HepG2 (cell line): ENCODE results near the gene HYAL2. TPM values are rescaled to one million over a fixed set of nuclear protein-coding genes. Genes with fewer than 3 reads are reported as not detected.
A peak's percentile ranks its signal among the peaks of the same experiment; 100 is the strongest.

Source experiments
- CTCF ChIP-seq: sonication (generic); formaldehyde crosslinking; IDR thresholded peaks from 2 replicates; pipeline ENCODE4 v1.5.0; 2020; ENCODE audit warnings: mild to moderate bottlenecking, missing genetic modification reagents, moderate library complexity
- ETV5 ChIP-seq: IDR thresholded peaks from 2 replicates; pipeline ENCODE4 v1.6.1; 2018; ENCODE audit warnings: missing biosample characterization, missing genetic modification reagents, inconsistent platforms, borderline replicate concordance
- FIP1L1 ChIP-seq: fragments of 200-400 bp; formaldehyde crosslinking; IDR thresholded peaks from 2 replicates; pipeline ENCODE4 v1.6.1; 2018; ENCODE audit warnings: low read depth, mild to moderate bottlenecking, low read length, moderate library complexity, borderline replicate concordance; ENCODE audit not compliant: insufficient read depth
- GPBP1L1 ChIP-seq: sonication (generic); formaldehyde crosslinking; IDR thresholded peaks from 2 replicates; pipeline ENCODE4 v1.5.0; 2020; ENCODE audit warnings: mild to moderate bottlenecking, missing genetic modification reagents
- HOXA3 ChIP-seq: sonication (generic); formaldehyde crosslinking; IDR thresholded peaks from 2 replicates; pipeline ENCODE4 v1.5.0; 2020; ENCODE audit warnings: missing genetic modification reagents
- JARID2 ChIP-seq: sonication (generic); formaldehyde crosslinking; IDR thresholded peaks from 2 replicates; pipeline ENCODE4 v1.8.1; 2023; ENCODE audit warnings: missing genetic modification reagents, inconsistent platforms; ENCODE audit not compliant: insufficient replicate concordance
- JUND ChIP-seq: sonication (generic); formaldehyde crosslinking; IDR thresholded peaks from 2 replicates; pipeline ENCODE4 v1.8.0; 2022; ENCODE audit warnings: mild to moderate bottlenecking, missing genetic modification reagents
- PBX2 ChIP-seq: IDR thresholded peaks from 2 replicates; pipeline ENCODE4 v1.6.1; 2016; ENCODE audit warnings: control low read depth
- SRY ChIP-seq: sonication (generic); formaldehyde crosslinking; IDR thresholded peaks from 2 replicates; pipeline ENCODE4 v1.8.0; 2022; ENCODE audit warnings: mild to moderate bottlenecking, missing genetic modification reagents
- STAG1 ChIP-seq: sonication (generic); formaldehyde crosslinking; IDR thresholded peaks from 2 replicates; pipeline ENCODE4 v1.4.0; 2020; ENCODE audit warnings: missing genetic modification reagents
- ZBTB20 ChIP-seq: sonication (generic); formaldehyde crosslinking; IDR thresholded peaks from 2 replicates; pipeline ENCODE4 v1.8.1; 2023; ENCODE audit warnings: missing genetic modification reagents, low read depth, mild to moderate bottlenecking, borderline replicate concordance
- ZC3H4 ChIP-seq: sonication (generic); formaldehyde crosslinking; IDR thresholded peaks from 2 replicates; pipeline ENCODE4 v1.4.0; 2020; ENCODE audit warnings: missing genetic modification reagents, borderline replicate concordance
- ZNF354B ChIP-seq: sonication (generic); formaldehyde crosslinking; IDR thresholded peaks from 2 replicates; pipeline ENCODE4 v1.8.0; 2022; ENCODE audit warnings: mild to moderate bottlenecking, missing genetic modification reagents
- ZNF580 ChIP-seq: IDR thresholded peaks from 2 replicates; pipeline ENCODE4 v1.6.1; 2016; ENCODE audit warnings: low read depth, borderline replicate concordance
- ZNF614 ChIP-seq: IDR thresholded peaks from 2 replicates; pipeline ENCODE4 v1.6.1; 2018; ENCODE audit warnings: missing biosample characterization, missing genetic modification reagents, inconsistent platforms, borderline replicate concordance
- ZNF644 ChIP-seq: IDR thresholded peaks from 2 replicates; pipeline ENCODE4 v1.6.1; 2016; ENCODE audit warnings: low read depth
- ZNF772 ChIP-seq: sonication (generic); formaldehyde crosslinking; IDR thresholded peaks from 2 replicates; pipeline ENCODE4 v1.5.0; 2020; ENCODE audit warnings: mild to moderate bottlenecking, missing genetic modification reagents
- ZNF781 ChIP-seq: sonication (generic); formaldehyde crosslinking; IDR thresholded peaks from 2 replicates; pipeline ENCODE4 v1.5.1; 2020; ENCODE audit warnings: borderline replicate concordance, mild to moderate bottlenecking, missing genetic modification reagents; ENCODE audit errors: not compliant biosample characterization
- ZNF790 ChIP-seq: sonication (generic); formaldehyde crosslinking; IDR thresholded peaks from 2 replicates; pipeline ENCODE4 v1.8.0; 2022; ENCODE audit warnings: missing genetic modification reagents, mild to moderate bottlenecking, borderline replicate concordance
- ZNF816 ChIP-seq: sonication (generic); formaldehyde crosslinking; IDR thresholded peaks from 2 replicates; pipeline ENCODE4 v1.8.0; 2022; ENCODE audit warnings: missing genetic modification reagents, mild to moderate bottlenecking, borderline replicate concordance
- polyA plus RNA-seq, 8 experiments: library from polyadenylated mRNA; depleted of rRNA in 3 of 8; stranded (reverse) in 7 of 8; unstranded in 1 of 8; fragments of >200 nt; fragmentation: Illumina TruSeq in 4 of 8; extraction: Trizol in 4 of 8; gene quantifications; 2 replicates each; pipeline versions ENCODE4 v1.2.1 to v1.2.3, GENCODE V29; 2011 to 2016; ENCODE audit warnings: low read depth in 4 of 8, missing spikeins in 1 of 8, mixed read lengths in 1 of 8; ENCODE audit not compliant: insufficient read depth in 1 of 8
- total RNA-seq, 5 experiments: library from RNA; depleted of rRNA; stranded (reverse); fragments of >200 nt; fragmentation: Illumina TruSeq; extraction: Trizol; gene quantifications; 2 replicates each; pipeline ENCODE4 v1.2.3, GENCODE V29; 2016; ENCODE audit warnings: low read depth in 1 of 5
- TF ChIP-seq, protein P1 (sequence below): sonication (generic); formaldehyde crosslinking; IDR thresholded peaks from 2 replicates; pipeline ENCODE4 v1.4.0; 2020; ENCODE audit warnings: missing genetic modification reagents
- TF ChIP-seq, protein P2 (sequence below): sonication (generic); formaldehyde crosslinking; IDR thresholded peaks from 2 replicates; pipeline ENCODE4 v1.5.1; 2020; ENCODE audit warnings: missing genetic modification reagents, mild to moderate bottlenecking, borderline replicate concordance

HYAL2 gene
- total and polyA plus RNA-seq, 2 of the 13 experiments (the other 11 are each of a cell fraction or from before 2014, with no cell fraction given): 76.2 to 102 TPM

DNA sequence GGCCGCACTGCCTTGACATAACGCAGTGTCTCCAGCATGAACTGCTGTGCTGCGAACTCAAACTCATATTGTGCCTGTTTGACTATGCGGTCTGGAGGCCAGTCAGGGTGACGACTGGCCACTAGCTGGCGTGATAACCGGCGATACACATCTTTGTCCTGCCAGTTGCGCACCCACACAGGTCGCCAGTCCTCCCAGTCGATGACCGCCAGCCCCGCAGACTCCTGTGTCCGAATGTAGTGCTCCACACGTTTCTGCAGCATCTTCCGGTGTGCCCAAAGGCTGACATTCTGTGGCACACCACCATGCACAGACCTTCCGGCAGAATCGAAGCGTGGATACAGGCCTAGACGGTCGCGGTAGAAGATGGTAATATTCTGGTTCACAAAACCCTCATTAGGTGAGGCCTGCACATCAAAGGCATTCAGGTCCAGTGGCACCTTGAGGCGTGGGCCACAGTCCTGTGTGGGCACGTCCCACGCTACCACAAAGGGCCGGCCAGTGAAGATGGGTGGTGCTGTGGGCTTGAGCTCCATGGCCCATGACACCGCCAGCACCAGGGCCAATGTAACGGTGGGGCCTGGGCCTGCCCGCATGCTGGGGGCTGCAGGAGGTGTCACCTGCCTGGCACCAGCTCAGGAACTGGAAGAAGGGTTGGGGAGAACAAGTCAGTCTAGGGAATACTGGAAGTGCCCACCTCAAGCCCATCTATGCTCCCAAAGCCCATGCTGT, 2.5 kb downstream of the HYAL2 start (continued):
- TF ChIP-seq, protein P1, sequence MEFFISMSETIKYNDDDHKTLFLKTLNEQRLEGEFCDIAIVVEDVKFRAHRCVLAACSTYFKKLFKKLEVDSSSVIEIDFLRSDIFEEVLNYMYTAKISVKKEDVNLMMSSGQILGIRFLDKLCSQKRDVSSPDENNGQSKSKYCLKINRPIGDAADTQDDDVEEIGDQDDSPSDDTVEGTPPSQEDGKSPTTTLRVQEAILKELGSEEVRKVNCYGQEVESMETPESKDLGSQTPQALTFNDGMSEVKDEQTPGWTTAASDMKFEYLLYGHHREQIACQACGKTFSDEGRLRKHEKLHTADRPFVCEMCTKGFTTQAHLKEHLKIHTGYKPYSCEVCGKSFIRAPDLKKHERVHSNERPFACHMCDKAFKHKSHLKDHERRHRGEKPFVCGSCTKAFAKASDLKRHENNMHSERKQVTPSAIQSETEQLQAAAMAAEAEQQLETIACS (CRISPR knock-in tag): peak; percentile 17; the same call in 1 of the 2 replicates
- TF ChIP-seq ZNF790 (CRISPR knock-in tag) (no peak), ZC3H4 (CRISPR knock-in tag) (peak; percentile 40; the same call in 1 of the 2 replicates), STAG1 (no peak), ZNF781 (CRISPR knock-in tag) (no peak), CTCF (CRISPR knock-in tag) (0 out of 2 replicates have a peak, but pooled peaks have one; percentile 22), ZBTB20 (CRISPR knock-in tag) (no peak), ZNF644 (CRISPR knock-in tag) (no peak), ZNF354B (CRISPR knock-in tag) (no peak), FIP1L1 (no peak), JUND (no peak), JARID2 (CRISPR knock-in tag) (no peak), ZNF580 (CRISPR knock-in tag) (no peak), GPBP1L1 (no peak), ETV5 (CRISPR knock-in tag) (no peak), SRY (CRISPR knock-in tag) (no peak), ZNF816 (CRISPR knock-in tag) (no peak), PBX2 (CRISPR knock-in tag) (no peak), ZNF772 (CRISPR knock-in tag) (no peak), ZNF614 (CRISPR knock-in tag) (no peak), HOXA3 (CRISPR knock-in tag) (0 out of 2 replicates have a peak, but pooled peaks have one; percentile 13)
- TF ChIP-seq, protein P2, sequence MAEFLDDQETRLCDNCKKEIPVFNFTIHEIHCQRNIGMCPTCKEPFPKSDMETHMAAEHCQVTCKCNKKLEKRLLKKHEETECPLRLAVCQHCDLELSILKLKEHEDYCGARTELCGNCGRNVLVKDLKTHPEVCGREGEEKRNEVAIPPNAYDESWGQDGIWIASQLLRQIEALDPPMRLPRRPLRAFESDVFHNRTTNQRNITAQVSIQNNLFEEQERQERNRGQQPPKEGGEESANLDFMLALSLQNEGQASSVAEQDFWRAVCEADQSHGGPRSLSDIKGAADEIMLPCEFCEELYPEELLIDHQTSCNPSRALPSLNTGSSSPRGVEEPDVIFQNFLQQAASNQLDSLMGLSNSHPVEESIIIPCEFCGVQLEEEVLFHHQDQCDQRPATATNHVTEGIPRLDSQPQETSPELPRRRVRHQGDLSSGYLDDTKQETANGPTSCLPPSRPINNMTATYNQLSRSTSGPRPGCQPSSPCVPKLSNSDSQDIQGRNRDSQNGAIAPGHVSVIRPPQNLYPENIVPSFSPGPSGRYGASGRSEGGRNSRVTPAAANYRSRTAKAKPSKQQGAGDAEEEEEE: no peak
